ENCODE results near the gene EXOC3.

EXOC3 gene

DNA sequence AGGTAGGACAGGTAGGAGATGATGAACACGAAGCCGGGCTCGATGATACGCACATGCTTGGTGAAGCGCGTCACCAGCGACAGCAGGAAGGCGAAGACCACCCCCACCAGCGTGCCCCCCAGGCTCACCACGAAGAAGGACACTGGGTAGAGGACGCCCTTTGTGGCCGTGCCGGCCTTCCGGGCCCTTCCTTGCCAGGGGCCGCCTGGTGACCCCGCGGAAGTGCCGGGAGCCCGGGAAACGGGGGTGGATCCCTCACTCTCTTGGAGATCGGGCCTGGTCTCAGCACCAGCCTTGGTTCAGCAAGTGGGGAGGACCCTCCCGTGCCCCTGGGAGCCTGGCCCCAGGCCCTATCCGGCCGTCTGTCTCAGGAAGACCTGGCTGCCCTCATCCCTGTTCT is 41.6 kb downstream of the EXOC3 start:
- TF ChIP-seq, protein P1, sequence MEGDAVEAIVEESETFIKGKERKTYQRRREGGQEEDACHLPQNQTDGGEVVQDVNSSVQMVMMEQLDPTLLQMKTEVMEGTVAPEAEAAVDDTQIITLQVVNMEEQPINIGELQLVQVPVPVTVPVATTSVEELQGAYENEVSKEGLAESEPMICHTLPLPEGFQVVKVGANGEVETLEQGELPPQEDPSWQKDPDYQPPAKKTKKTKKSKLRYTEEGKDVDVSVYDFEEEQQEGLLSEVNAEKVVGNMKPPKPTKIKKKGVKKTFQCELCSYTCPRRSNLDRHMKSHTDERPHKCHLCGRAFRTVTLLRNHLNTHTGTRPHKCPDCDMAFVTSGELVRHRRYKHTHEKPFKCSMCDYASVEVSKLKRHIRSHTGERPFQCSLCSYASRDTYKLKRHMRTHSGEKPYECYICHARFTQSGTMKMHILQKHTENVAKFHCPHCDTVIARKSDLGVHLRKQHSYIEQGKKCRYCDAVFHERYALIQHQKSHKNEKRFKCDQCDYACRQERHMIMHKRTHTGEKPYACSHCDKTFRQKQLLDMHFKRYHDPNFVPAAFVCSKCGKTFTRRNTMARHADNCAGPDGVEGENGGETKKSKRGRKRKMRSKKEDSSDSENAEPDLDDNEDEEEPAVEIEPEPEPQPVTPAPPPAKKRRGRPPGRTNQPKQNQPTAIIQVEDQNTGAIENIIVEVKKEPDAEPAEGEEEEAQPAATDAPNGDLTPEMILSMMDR (IDR thresholded peaks at IDR 0.05) = no peak

DNA sequence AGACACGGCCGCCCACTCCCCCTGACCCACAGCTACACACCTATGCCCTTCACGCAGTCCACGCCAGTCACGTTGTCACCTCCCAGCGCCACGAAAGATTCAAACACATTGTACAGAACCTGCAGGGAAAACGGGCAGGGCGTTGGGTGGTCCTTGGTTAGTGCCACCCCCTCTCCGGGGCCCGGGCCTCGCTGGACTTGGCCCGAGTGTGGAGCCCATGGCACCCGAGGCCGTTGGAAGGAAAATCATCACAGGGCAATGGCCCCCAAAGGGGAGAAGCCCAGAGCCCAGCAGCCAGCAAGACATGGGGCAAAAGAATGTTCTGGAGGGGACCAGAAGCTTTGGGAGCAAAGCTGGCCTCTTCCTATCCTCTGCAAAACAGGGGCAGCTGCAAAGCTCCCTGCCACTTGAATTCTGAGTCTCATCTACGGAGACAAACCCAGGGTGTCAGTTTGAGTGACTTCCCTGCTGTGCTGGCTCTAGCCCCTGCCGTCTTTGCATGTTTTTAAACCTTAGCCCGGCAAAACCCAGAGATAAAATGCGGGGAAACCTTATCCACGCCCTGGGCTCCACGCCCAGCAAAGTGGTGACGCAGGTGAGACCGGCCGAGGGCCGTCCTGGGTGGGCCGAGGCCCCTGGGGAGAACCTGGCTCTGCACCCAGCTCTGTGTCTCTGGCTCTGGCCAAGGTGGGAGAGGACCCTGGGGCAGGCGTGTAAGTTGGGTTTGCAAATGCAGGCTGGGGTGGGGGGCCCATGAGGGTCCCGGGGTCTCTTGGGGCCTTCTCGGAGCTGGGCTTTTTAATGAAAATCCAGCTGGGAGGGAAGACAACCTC is 42.4 kb downstream of the EXOC3 start:
- TF ChIP-seq, protein P1 (IDR thresholded peaks at IDR 0.05) = no peak

DNA sequence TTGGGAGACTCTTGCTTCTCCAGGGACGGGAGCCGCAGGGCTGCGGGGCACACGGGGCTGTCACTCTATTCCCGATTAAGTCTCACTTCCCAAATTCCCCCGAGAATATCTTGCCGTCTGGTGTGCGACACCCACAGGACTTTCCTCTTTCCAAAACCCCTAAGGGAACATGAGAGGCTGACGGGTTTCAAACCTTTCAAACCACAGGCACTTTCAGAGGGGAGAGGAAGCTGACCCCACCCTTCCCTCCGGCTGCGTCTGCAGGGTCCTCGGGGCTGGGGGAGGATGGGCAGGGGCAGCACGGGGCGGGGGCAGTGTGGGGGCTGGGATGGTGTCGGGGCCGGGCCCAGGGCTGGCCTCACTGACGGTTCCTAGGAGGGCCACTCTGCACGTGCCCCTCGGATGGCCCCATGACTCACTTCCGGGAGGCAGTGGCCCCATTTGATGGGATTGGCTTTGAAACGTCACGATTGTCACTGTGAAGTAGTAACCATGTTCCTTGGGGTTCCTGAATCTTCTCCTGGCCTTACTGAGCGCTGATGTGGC is 43.0 kb downstream of the EXOC3 start:
- TF ChIP-seq, protein P1 (IDR thresholded peaks at IDR 0.05) = no peak

DNA sequence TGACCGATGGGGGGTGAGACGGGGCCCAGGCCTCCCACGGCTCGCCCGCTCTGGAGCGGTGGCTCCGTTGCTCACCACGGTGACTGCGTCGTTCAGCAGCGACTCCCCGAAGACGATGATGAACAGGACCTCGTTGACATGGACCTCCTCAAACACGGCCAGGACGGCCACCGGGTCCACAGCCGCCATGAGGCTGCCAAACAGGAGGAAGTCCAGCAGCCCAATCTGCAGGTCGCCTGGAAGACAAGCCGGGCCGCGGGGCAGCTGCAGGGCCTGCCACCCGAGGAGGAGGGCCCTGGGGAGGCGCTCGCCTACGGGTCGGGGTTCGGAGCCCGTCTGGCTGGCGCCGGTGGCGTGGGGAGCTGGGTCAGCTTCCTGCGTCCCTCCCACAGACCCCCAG is 45.3 kb downstream of the EXOC3 start:
- TF ChIP-seq, protein P1 (IDR thresholded peaks at IDR 0.05) = no peak

DNA sequence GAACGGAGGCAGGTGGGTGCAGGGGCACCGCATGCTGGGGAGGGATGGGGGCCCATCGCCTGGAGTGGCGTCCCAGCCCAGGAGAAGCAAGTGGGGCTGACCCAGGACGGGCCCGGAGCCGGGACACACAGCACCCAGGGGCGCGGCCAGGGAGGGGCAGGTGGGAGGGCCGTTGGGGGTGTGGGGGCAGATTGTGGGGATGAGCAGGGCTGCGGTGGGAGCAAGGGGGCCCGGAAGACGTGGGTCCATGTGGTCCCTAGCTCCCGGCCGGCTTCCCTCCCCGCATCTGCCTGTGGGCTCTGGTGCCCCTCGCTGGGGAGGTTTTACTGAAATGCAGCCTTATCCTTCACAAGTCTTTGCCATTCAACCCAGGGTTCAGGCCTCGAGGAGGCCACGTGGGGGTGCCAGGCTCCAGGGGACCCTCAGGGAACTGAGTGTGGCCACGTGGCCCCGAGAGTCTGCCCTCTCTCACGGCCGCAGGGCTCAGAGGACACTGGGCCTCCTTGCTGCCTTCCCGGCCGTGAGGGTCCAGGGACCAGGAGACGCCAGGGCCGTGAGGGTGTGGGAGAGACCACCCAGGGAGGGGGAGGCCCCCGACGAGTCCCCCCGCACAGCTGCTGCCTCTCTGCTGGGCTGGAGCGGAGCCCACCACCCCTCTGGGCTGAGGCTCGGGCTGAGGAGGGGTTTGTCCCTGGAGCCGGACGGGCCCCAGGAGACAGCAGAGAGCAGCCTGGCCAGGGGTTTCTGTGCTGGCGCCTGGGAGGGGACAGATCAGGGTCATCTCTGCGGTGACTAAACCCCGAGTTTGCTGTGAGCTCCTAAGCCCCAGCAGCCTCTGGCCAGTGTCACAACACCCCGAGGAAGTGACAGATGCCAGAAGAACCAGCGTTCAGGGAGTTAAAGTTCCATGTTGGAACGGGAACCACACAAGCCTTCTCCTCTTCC is 46.0 kb downstream of the EXOC3 start:
- TF ChIP-seq, protein P1 (IDR thresholded peaks at IDR 0.05) = no peak

DNA sequence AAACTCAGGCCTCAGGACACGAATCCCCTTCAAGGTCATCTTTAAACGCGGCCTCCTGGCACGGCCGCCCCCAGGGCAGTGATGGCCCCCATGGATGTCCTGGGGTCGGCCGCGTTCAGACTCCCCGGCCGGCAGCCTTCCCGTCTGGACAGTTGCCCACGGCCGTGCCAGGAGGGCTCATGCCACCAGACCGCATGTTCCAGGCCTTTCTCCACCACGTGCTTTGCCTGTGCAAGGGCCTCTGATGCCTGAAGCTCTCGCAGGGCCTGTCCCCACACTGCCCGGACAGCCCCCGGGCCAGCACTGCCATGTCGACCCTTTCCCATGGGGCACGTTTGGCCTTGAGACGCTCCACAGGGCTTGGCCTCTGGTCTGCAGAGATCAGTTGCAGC is 46.7 kb downstream of the EXOC3 start:
- TF ChIP-seq, protein P1 (IDR thresholded peaks at IDR 0.05) = no peak

Data from LNCAP (cell line).